Measurements from ENCODE around the gene GRIN1. TPM values are rescaled to one million over a fixed set of nuclear protein-coding genes. Genes with fewer than 3 reads are reported as not detected.

Gene GRIN1
- total and polyA plus RNA-seq, 2 donors (not counting 1 experiment from before 2014, with no cell fraction given): 0.04 TPM; not detected in 1

DNA sequence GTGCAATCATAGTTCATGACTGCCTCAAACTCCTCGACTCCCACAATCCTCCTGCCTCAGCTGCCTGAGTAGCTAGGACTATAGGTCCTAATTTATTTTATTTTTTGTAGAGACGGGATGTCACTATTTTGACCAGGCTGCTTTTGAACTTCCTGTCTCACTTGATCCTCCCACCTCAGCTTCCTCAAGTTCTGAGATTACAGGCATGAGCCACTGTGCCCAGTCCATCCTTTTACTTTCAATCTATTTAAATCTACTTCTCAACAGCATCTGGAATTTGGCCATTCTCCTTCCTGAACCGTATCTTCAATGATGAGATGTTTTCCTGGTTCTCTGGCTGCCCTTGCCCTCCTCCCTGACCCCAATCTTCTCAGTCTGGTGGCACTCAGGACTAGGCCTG, 12.2 kb upstream of the GRIN1 start:
- Mint-ChIP-seq H3K9me3 (ENCODE audit: insufficient read depth) (no peaks in the 10 kb centered on the region), H3K27ac (peak overlapping the region; percentile 95), H3K4me3 (peak overlapping the region; percentile 89), H3K27me3 (no peaks in the 10 kb centered on the region), H3K4me1 (peaks cover 49% of the 10 kb centered on the region)
- TF ChIP-seq EZH2 (IDR thresholded peaks at IDR 0.05; ENCODE audit: borderline replicate concordance, insufficient read depth, low read depth, low read length, poor library complexity, severe bottlenecking) (no peak), CTCF (IDR thresholded peaks at IDR 0.05) (no peak)
- intact Hi-C loops (cut with micrococcal nuclease): loop anchor here (5.0 kb wide), 2 partner anchors 39 to 61 kb away; partner anchors contain the start of genes ANAPC2, MAN1B1 and SSNA1
- peaks cover 52 to 56% of the 10 kb centered on the region in 2 donors for H3K4me1 ChIP-seq (ENCODE audit: control insufficient read depth in 2 of 2, insufficient read depth in 2 of 2, low read length in 2 of 2)
- H3K4me3 ChIP-seq (ENCODE audit: control extremely low read depth in 1 of 5, extremely low read depth in 1 of 5, insufficient read depth in 1 of 5, low read depth in 2 of 5, low read length in 4 of 5): peak overlapping the region in 4 of 5 experiments; percentile 43 to 69 (median 50)
- H3K4me2 ChIP-seq (replicated peaks; ENCODE audit: low read depth, low read length, poor library complexity, severe bottlenecking): peak overlapping the region; percentile 94
- POLR2A ChIA-PET: no interaction called here
- no peak for ATAC-seq (ENCODE audit: low read depth)
- DNase-seq: peak; percentile 37
- no peaks in the 10 kb centered on the region for H4K20me1 ChIP-seq (ENCODE audit: control insufficient read depth, insufficient read depth, low read length, poor library complexity, severe bottlenecking)
- no peaks in the 10 kb centered on the region for H3K36me3 ChIP-seq (replicated peaks in 1 of 2; ENCODE audit: control extremely low read depth in 1 of 2, control insufficient read depth in 1 of 2, extremely low read depth in 1 of 2, insufficient read depth in 2 of 2, low read length in 1 of 2)
- peaks cover 30% of the 10 kb centered on the region for H3K79me2 ChIP-seq (ENCODE audit: control insufficient read depth, insufficient read depth, low read length)
- H3K9me3 ChIP-seq (ENCODE audit: control extremely low read depth in 1 of 3, control insufficient read depth in 2 of 3, insufficient read depth in 1 of 3, low read length in 2 of 3): peaks cover 0 to 8% (median 0%) of the 10 kb centered on the region in 3 donors
- peak overlapping the region; percentile 71 to 93 for H3K27ac ChIP-seq (ENCODE audit: low read length in 2 of 2)
- H3K27me3 ChIP-seq (replicated peaks in 1 of 4; ENCODE audit: control extremely low read depth in 1 of 4, control insufficient read depth in 3 of 4, insufficient read depth in 4 of 4, low read length in 3 of 4): no peaks in the 10 kb centered on the region
- WGBS (ENCODE audit: insufficient coverage): 15% methylated on average over 1 of the region's 3 CpGs
- peak overlapping the region; percentile 84 for H3K9ac ChIP-seq (ENCODE audit: low read length)
- peak overlapping the region; percentile 41 for H2AFZ ChIP-seq (ENCODE audit: insufficient read depth, low read depth, low read length, poor library complexity, severe bottlenecking)
- CTCF ChIA-PET: interaction anchor here (0.8 to 2.3 kb wide), 6 partner anchors 8 to 176 kb away, joined by 3 to 8 read pairs (median 3); partner anchors contain the start of gene RNF224
